ENCODE data around the gene CEP72.

CEP72 gene

GRCh38 chr5:639584-640213, 27.6 kb downstream of the CEP72 start:
- no peaks in the 10 kb centered on the region for H3F3A ChIP-seq (ENCODE audit: control insufficient read depth, insufficient read depth)
- no peaks in the 10 kb centered on the region for H3K9me3 ChIP-seq (ENCODE audit: control insufficient read depth, insufficient read depth, low read length)
- H3K36me3 ChIP-seq (ENCODE audit: control insufficient read depth, low read length), result peaks cover 85% of the 10 kb centered on the region
- no peak overlapping the region for H3K4me2 ChIP-seq (ENCODE audit: low read length)
- TF ChIP-seq CTCF (IDR thresholded peaks at IDR 0.05; ENCODE audit: low read depth, low read length, poor library complexity, severe bottlenecking) (no peak), EZH2phosphoT487 (IDR thresholded peaks at IDR 0.05; ENCODE audit: borderline replicate concordance, low read length) (no peak)
- H3K27me3 ChIP-seq (ENCODE audit: control insufficient read depth, low read length), result no peaks in the 10 kb centered on the region
- H3K27ac ChIP-seq (ENCODE audit: low read depth, low read length), result no peak overlapping the region
- H3K79me2 ChIP-seq (ENCODE audit: control insufficient read depth, low read length), result no peaks in the 10 kb centered on the region
- H4K20me1 ChIP-seq (ENCODE audit: control insufficient read depth, insufficient read depth, low read depth, low read length), result no peaks in the 10 kb centered on the region
- no peaks in the 10 kb centered on the region for H3K9me2 ChIP-seq (replicated peaks; ENCODE audit: control insufficient read depth, low read length)
- peaks cover 12% of the 10 kb centered on the region for H3K4me1 ChIP-seq (ENCODE audit: control insufficient read depth, low read length)
- H3K4me3 ChIP-seq (ENCODE audit: low read length), result no peak overlapping the region

- Histone ChIP-seq H3F3A (ENCODE audit: control insufficient read depth, insufficient read depth) (no peaks in the 10 kb centered on the region), H3K27me3 (ENCODE audit: control insufficient read depth, low read length) (no peaks in the 10 kb centered on the region), H3K4me2 (ENCODE audit: low read length) (no peak overlapping the region), H3K9me3 (ENCODE audit: control insufficient read depth, insufficient read depth, low read length) (no peaks in the 10 kb centered on the region), H3K27ac (ENCODE audit: low read depth, low read length) (no peak overlapping the region), H3K4me1 (ENCODE audit: control insufficient read depth, low read length) (peaks cover 12% of the 10 kb centered on the region), H3K9me2 (replicated peaks; ENCODE audit: control insufficient read depth, low read length) (no peaks in the 10 kb centered on the region), H3K4me3 (ENCODE audit: low read length) (no peak overlapping the region), H3K36me3 (ENCODE audit: control insufficient read depth, low read length) (peaks cover 91% of the 10 kb centered on the region), H4K20me1 (ENCODE audit: control insufficient read depth, insufficient read depth, low read depth, low read length) (no peaks in the 10 kb centered on the region), H3K79me2 (ENCODE audit: control insufficient read depth, low read length) (no peaks in the 10 kb centered on the region)
- TF ChIP-seq CTCF (IDR thresholded peaks at IDR 0.05; ENCODE audit: low read depth, low read length, poor library complexity, severe bottlenecking) (no peak), EZH2phosphoT487 (IDR thresholded peaks at IDR 0.05; ENCODE audit: borderline replicate concordance, low read length) (no peak)
These were observed 28.6 kb downstream of the CEP72 start for GRCh38 chr5:640461-641330.

- Histone ChIP-seq H3K4me1 (ENCODE audit: control insufficient read depth, low read length) (peaks cover 12% of the 10 kb centered on the region), H3K79me2 (ENCODE audit: control insufficient read depth, low read length) (no peaks in the 10 kb centered on the region), H3K4me2 (ENCODE audit: low read length) (no peak overlapping the region), H3K36me3 (ENCODE audit: control insufficient read depth, low read length) (peaks cover 91% of the 10 kb centered on the region), H3K9me2 (replicated peaks; ENCODE audit: control insufficient read depth, low read length) (no peaks in the 10 kb centered on the region), H3K9me3 (ENCODE audit: control insufficient read depth, insufficient read depth, low read length) (no peaks in the 10 kb centered on the region), H4K20me1 (ENCODE audit: control insufficient read depth, insufficient read depth, low read depth, low read length) (no peaks in the 10 kb centered on the region), H3F3A (ENCODE audit: control insufficient read depth, insufficient read depth) (no peaks in the 10 kb centered on the region), H3K27me3 (ENCODE audit: control insufficient read depth, low read length) (no peaks in the 10 kb centered on the region), H3K4me3 (ENCODE audit: low read length) (no peak overlapping the region), H3K27ac (ENCODE audit: low read depth, low read length) (no peak overlapping the region)
- TF ChIP-seq CTCF (IDR thresholded peaks at IDR 0.05; ENCODE audit: low read depth, low read length, poor library complexity, severe bottlenecking) (no peak), EZH2phosphoT487 (IDR thresholded peaks at IDR 0.05; ENCODE audit: borderline replicate concordance, low read length) (no peak)
These were observed 29.2 kb downstream of the CEP72 start for GRCh38 chr5:641331-641765.
